NT2/D1 (cell line): ENCODE measurements around the gene NEURL4.
A peak's percentile ranks its signal among the peaks of the same experiment; 100 is the strongest.

Experiments
- DNase-seq: peaks from one replicate; pipeline ENCODE4 v3.0.0-alpha.2; 2011; ENCODE audit warnings: low read depth, low spot score
- H3K27me3 ChIP-seq: 2 replicates; pipeline ENCODE4 v1.6.0; 2011; ENCODE audit warnings: mild to moderate bottlenecking; ENCODE audit not compliant: insufficient read length, insufficient read depth
- H3K36me3 ChIP-seq: 2 replicates; pipeline ENCODE4 v1.6.1; 2011; ENCODE audit warnings: mild to moderate bottlenecking, low read length, mixed read lengths; ENCODE audit not compliant: insufficient read depth, insufficient read length
- H3K4me1 ChIP-seq: 2 replicates; pipeline ENCODE4 v1.5.1; 2011; ENCODE audit not compliant: insufficient read depth, insufficient read length
- H3K4me3 ChIP-seq: 2 replicates; pipeline ENCODE4 v1.5.1; 2011; ENCODE audit warnings: low read depth; ENCODE audit not compliant: insufficient read length
- H3K9ac ChIP-seq: 2 replicates; pipeline ENCODE4 v1.6.0; 2011; ENCODE audit warnings: low read depth; ENCODE audit not compliant: insufficient read length
- H3K9me3 ChIP-seq: 2 replicates; pipeline ENCODE4 v1.5.1; 2011; ENCODE audit warnings: mild to moderate bottlenecking, low read length; ENCODE audit not compliant: insufficient read depth
- SUZ12 ChIP-seq: IDR thresholded peaks from 2 replicates; pipeline ENCODE4 v1.6.1; 2011; ENCODE audit not compliant: insufficient read length, insufficient read depth; ENCODE audit errors: extremely low read depth
- YY1 ChIP-seq: IDR thresholded peaks from 2 replicates; pipeline ENCODE4 v1.6.1; 2011; ENCODE audit not compliant: insufficient read length, insufficient read depth
- ZNF274 ChIP-seq: IDR thresholded peaks from 2 replicates; pipeline ENCODE4 v1.6.1; 2011; ENCODE audit warnings: mild to moderate bottlenecking, low read depth, low read length

The NEURL4 gene

GRCh38 chr17:7296189-7296861 is 32.8 kb downstream of the NEURL4 start:
- no peak for TF ChIP-seq YY1
- Histone ChIP-seq H3K36me3 (no peaks in the 10 kb centered on the region), H3K4me1 (peaks cover 9% of the 10 kb centered on the region), H3K4me3 (no peak overlapping the region), H3K9me3 (no peaks in the 10 kb centered on the region; the same call in 1 of the 2 replicates), H3K9ac (peak overlapping the region; percentile 42), H3K27me3 (peaks cover 12% of the 10 kb centered on the region)
- DNase-seq = no peak

DNA sequence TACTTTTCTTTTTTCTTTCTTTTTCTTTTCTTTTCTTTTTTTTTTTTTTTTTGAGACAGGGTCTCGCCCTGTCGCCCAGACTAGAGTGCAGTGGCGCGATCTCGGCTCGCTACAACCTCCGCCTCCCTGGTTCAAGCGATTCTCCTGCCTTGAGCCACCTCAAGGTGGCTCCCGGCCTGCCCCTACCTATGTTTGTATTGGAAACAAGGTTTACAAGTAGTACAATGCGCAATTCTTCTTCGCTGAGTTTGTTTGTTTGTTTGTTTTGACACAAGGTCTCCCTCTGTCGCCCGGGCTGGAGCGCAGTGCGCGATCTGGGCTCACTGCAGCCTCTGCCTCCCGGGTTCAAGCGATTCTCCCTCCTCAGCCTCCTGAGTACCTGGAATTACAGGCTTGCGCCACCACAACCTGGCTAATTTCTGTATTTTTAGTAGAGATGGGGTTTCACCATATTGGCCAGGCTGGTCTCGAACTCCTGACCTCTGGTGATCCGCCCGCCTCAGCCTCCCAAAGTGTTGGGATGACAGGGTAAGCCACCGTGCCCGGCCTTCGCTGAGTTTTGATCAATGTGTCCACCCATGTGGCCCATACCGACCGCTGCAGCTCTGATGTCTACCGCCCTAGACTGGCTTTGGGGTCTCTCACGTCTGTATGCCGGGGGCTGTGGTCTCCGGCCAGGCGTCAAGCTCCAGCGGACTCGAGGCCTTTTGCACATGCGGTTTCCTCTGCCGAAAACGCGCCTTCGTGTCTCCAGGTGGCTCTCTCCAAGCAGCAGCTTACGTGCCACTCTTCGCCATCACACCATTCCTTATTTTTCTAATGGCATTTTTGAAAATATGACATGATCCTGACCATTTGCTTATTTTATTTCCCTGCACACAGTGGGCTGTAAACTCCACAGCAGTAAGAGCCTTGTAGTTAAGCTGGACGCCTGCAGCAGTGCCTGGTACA is 33.6 kb downstream of the NEURL4 start:
- peaks cover 9% of the 10 kb centered on the region for H3K4me1 ChIP-seq
- TF ChIP-seq SUZ12 (no peak), YY1 (no peak), ZNF274 (no peak)
- no peak overlapping the region for H3K9ac ChIP-seq
- DNase-seq = no peak
- H3K4me3 ChIP-seq = peak overlapping the region; percentile 29
- H3K27me3 ChIP-seq = peaks cover 12% of the 10 kb centered on the region
- H3K36me3 ChIP-seq = no peaks in the 10 kb centered on the region
- no peaks in the 10 kb centered on the region; the same call in 1 of the 2 replicates for H3K9me3 ChIP-seq

DNA sequence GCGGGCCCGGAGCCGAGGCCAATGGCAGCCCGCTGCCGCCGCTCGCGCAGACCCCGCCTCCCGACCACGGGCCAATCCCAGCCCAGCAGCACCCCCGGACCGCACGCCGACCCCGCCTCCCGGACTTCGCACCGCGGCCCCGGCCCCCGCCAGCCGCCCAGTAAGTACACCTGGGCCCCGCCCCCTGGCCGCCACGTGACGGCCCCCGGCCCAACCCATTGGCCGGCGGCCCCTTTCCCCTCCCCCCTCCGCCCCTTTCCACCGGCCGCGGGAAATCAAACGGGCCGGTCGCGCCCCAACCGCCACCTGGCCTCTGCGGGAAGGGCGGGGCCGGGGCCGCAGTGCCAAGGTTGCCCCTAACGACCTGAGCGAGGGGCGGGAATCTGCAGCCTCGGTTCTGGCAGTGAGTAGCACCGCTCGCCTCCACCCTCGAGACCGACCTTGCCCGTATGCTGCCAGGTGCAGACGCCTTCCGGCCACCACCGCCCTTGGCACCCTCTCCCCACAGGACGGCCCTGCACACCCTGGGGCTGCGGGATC is 34.5 kb downstream of the NEURL4 start, which contains the start of gene YBX2:
Gene YBX2 (minus strand): TSS at position 26 of the 540 bp plus-strand sequence. CDS start 139 bp downstream, outside the sequence.
- peaks cover 9% of the 10 kb centered on the region for H3K4me1 ChIP-seq
- H3K27me3 ChIP-seq = peaks cover 12% of the 10 kb centered on the region
- no peaks in the 10 kb centered on the region; the same call in 1 of the 2 replicates for H3K9me3 ChIP-seq
- TF ChIP-seq YY1 = no peak
- no peak for TF ChIP-seq SUZ12
- no peak for TF ChIP-seq ZNF274
- no peaks in the 10 kb centered on the region for H3K36me3 ChIP-seq
- H3K9ac ChIP-seq = peak within 1 kb of the TSS; percentile 50
- DNase-seq = peak; percentile 72
- H3K4me3 ChIP-seq = peak within 1 kb of the TSS; percentile 29

GRCh38 chr17:7293816-7294613 is 35.1 kb downstream of the NEURL4 start:
- H3K4me1 ChIP-seq = peaks cover 9% of the 10 kb centered on the region
- H3K9me3 ChIP-seq = no peaks in the 10 kb centered on the region; the same call in 1 of the 2 replicates
- TF ChIP-seq SUZ12 = no peak
- no peak for TF ChIP-seq YY1
- no peak for TF ChIP-seq ZNF274
- peaks cover 12% of the 10 kb centered on the region for H3K27me3 ChIP-seq
- H3K9ac ChIP-seq = peak overlapping the region; percentile 50
- no peaks in the 10 kb centered on the region for H3K36me3 ChIP-seq
- DNase-seq = no peak
- peak overlapping the region; percentile 15 for H3K4me3 ChIP-seq

DNA sequence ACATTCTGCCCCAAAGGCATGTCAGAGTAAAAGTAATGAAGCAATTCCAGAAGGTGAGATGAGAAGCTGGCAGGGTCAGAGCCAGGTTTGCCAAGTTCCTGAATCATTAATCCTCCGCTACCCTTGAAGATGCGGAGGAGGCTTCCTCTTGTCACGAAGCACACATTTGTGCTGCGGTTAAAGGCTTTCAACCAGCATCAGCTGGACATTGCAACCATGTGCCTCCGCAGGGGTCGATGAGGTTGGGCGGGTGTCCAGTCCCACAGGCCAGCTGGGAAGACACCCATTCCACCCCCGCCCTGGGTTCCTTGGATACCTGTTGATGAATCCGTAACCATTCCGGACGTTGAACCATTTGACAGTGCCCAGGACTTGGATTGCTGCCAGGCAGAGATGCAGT is 36.0 kb downstream of the NEURL4 start:
- Histone ChIP-seq H3K9me3 (no peaks in the 10 kb centered on the region; the same call in 1 of the 2 replicates), H3K27me3 (peaks cover 12% of the 10 kb centered on the region), H3K4me3 (peak overlapping the region; percentile 1), H3K4me1 (peaks cover 9% of the 10 kb centered on the region), H3K9ac (no peak overlapping the region), H3K36me3 (no peaks in the 10 kb centered on the region)
- no peak for DNase-seq
- TF ChIP-seq ZNF274 (no peak), SUZ12 (no peak)

DNA sequence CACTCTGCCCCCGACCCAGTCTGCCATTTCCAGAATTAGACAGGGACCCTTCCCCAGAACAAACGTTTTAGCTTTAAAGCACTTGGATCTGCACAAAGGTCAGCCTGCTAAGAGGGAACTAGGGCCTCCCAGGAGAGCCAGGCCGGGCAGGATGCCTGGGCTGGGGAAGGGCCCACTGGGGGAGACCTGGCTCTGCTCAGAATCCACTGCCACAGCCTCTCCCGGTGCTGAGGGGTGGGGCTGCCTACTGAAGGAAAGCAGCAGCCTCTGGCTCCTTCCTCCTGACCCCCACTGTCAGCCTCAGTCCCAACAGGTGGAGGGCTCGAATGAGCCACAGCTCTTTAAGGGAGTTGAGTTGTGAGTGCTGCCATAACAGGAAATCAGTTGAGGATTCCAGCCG is 36.4 kb downstream of the NEURL4 start:
- Histone ChIP-seq H3K4me3 (no peak overlapping the region), H3K27me3 (peaks cover 12% of the 10 kb centered on the region), H3K9ac (no peak overlapping the region), H3K36me3 (no peaks in the 10 kb centered on the region), H3K4me1 (peaks cover 9% of the 10 kb centered on the region), H3K9me3 (no peaks in the 10 kb centered on the region; the same call in 1 of the 2 replicates)
- TF ChIP-seq YY1 (no peak), SUZ12 (no peak), ZNF274 (no peak)
- DNase-seq = no peak
